NOMO-1 treated with dmso at 0.1 percent for 144 hours (cell line): ENCODE results near the gene UTP4.
"Not testable (repeated sequence)": the region's sequence is repeated elsewhere in the genome, so short reads cannot be mapped to it uniquely, and the experiment has no call there.

Source experiments
- DNase-seq: peaks from one replicate; lab custom pipeline; 2025; ENCODE audit not compliant: unreplicated experiment; lab: John Stamatoyannopoulos, UW

Gene UTP4

DNA sequence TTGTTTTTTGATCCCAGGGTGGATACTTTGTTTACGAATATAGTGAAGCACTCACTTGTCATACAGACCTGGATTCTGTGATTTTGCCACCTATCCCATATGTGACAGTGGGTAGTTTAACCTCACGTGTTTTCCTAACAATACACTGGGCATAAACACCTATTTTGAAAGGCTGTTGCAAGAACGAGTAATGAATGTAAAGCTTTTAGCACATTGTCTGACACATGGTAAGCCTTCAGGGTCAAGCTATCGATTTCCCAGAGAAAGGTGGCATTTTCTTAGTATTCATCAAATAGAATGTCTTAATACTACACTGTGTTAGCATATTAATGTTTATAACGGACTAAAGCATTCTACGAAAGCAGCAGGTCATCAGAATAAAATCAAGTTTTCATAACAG is 2.0 kb upstream of the UTP4 start:
- DNase-seq = no peak

DNA sequence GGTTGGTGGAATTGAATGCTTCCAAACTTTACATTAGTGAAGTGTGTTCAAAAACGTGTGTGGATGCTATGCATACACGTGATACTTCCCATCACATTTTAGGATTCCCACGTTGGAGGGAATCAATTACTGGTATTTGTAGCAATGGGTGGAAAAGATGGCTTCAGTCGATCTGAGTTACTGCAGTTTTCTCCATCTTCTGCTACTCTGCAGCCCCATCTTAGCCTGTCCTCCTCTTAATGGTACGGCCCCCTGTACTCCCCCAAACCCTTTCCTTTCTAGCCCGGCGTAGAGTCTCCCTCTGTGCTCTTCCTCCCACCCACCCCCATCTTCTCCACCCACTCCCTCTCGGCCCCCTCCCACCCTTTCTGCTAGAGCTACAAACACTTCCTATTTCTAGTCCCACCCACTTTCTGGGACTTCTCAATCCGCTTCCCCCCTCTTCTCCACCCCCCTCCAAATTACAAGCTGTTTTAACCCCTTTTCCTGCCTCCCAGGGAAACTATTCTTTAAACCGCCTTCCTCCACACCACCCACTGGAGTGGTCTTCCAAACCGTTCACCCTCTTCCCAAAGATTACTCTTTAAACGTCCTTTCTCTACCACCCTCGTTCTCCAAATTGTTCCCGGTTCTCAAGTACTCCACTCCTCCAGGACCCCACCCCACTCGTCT is 1.1 kb upstream of the UTP4 start:
- DNase-seq = peak; percentile 11

DNA sequence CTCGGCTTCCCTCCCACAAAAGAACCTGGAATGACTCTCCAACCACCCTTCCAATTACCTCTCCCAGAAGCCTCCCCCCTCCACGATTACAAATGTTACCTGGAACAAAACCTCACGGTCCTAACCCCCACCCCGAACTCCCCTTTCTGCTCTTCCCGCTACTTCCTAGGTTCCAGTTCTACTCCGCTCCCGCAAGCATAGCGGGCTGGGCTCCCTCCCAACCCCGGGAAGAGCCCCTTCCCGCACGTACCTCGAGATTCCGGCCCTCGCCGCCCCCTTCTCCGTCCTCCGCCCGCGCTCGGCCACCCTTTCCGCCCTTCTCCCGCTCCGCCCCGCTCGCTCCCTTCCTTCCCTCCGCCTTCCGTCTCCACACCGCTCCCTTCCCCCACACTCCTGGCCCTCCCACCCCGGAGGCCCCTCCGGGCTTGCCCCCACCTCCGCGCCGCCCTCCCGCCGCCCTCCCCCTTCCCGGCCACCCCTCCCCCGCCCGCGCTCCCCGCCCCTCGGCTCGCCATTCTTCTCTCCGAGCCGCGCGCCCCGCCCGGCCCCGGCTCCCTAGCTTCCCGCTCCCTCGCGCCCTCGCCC is 518 bp upstream of the UTP4 start:
- peak; percentile 86 for DNase-seq

DNA sequence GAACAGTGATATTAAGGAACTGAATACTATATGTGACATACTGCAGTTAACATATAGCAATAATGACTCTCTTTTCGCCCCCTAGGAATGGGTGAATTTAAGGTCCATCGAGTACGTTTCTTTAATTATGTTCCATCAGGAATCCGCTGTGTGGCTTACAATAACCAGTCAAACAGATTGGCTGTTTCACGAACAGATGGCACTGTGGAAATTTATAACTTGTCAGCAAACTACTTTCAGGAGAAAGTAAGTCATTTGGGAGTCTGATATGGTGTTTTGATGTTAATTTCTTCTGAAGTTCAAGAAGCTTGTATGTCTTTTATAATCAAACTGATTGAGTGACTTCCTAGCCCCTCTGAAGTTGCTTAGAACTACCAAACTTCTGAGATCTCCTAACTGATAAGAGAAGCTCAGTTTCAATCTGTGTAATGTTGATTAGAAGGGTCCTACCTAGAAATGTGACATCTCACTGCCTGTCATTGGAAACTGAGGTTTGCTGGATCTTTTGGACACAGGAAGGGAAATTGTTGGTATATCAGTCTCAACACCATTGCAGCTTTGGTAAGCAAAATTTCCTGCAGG is 1.0 kb downstream of the UTP4 start:
- no peak for DNase-seq

DNA sequence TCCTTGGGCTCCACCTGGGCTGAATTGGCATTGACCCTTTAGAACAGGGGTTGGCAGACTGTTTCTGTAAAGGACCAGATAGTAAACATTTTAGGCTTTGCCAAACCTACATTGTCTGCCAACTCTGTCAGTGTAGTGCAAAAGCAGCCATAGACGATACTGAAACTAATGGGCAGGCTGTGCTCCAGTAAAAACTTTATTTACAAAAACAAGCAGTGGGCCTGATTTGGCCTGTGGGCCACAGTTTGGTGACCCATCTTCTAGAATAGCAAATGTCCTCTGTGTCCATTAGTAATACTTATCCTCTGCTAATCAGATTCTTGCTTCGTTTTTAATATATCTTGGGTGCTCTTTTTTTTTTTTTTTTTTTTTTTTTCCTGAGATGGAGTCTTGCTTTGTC is 6.2 kb downstream of the UTP4 start:
- DNase-seq = no peak

DNA sequence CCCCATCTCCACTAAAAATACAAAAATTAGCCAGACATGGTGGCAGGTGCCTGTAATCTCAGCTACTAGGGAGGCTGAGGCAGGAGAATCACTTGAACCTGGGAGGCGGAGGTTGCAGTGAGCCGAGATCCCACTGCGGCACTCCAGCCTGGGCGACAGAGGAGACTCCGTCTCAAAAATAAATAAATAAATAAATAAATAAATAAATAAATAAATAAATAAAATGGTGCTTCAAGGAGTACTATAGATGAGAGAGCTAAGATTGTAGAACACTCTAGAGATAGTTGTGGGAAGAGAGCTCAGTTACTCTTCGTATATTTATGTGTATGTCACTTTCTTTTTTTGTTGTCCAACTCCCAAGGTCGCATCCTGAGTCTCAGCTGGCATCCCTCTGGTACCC is 7.0 kb downstream of the UTP4 start:
- DNase-seq = not testable (repeated sequence)

DNA sequence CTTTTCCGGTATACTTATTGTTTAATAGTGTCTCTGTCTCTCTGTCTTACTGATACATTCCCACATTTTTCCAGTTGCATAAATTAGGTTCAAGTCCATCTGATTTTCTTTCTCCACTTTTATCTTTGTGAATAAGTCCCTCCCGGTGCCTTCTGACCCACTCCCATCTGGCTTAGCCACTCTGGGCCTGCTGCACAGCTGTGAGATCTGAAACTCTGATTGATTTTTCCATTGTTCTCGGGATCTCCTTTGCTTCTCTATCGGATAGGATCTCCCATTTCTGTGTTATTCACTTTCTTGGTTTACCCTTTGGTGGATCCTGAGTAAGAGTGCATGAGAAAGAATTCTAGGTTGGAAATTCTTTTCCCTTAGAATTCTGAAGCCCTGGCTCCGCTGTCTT is 8.6 kb downstream of the UTP4 start:
- no peak for DNase-seq

DNA sequence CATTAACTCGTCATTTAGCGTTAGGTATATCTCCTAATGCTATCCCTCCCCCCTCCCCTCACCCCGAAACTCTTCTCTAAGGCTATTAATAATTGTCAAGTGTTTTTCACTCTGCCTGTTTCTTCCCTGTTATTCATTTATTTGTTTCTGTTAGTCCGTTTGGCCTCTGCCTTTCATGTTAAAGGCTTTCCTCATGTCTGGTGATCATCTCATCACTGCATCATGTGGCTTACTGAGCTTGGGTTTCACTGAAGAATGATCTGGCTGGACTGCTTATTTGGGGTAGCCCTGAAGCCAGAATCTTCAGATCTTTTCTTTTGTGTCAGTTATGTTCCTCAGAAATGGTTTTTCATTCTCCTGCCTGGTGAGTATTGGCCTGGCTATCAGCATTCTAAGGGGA is 9.5 kb downstream of the UTP4 start:
- DNase-seq = no peak

DNA sequence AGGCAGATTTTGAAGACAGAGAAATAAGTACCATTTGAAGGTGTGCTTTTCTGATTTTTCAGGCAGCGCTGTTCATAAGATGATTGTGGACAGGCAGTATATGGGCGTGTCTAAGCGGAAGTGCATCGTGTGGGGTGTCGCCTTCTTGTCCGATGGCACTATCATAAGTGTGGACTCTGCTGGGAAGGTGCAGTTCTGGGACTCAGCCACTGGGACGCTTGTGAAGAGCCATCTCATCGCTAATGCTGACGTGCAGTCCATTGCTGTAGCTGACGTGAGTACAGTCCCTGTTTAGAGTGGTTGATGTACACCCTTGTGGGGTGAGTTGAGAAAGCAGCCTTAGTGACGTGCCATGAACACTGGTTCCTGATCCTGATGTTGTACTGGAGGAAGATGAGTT is 10.7 kb downstream of the UTP4 start:
- DNase-seq = no peak

DNA sequence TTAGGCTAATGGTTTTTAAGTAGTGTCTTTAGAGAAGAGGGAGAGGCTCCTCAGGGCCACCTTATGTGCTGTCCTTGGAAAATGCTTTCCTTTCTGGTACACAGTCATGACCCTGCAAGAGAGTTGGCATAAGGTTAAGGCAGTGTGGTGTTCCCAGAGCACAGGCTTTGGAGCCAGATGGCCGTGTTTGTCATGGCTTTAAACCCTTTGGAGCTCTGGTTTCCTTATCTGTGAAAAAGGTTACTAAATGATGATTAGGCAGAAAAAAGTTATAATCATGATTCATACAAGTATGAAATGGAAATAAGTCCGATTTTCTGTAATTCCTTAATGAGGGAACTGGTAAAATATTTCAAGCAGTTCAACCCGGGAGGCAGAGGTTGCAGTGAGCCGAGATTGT is 13.2 kb downstream of the UTP4 start:
- DNase-seq = no peak

DNA sequence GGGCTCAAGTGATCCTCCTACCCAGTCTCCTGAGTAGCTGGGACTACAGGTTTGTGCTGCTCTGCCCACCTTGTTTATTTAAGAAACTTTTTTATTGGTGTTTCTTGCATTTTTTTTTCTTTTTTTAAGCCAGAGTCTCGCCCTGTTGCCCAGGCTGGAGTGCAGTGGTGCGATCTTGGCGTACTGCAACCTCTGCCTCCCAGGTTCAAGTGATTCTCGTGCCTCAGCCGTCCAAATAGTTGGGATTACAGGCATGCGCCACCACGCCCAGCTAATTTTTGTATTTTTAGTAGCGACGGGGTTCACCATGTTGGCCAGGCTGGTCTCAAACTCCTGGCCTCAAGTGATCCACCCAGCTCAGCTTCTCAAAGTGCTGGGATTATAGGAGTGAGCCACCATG is 17.2 kb downstream of the UTP4 start:
- DNase-seq = not testable (repeated sequence)

DNA sequence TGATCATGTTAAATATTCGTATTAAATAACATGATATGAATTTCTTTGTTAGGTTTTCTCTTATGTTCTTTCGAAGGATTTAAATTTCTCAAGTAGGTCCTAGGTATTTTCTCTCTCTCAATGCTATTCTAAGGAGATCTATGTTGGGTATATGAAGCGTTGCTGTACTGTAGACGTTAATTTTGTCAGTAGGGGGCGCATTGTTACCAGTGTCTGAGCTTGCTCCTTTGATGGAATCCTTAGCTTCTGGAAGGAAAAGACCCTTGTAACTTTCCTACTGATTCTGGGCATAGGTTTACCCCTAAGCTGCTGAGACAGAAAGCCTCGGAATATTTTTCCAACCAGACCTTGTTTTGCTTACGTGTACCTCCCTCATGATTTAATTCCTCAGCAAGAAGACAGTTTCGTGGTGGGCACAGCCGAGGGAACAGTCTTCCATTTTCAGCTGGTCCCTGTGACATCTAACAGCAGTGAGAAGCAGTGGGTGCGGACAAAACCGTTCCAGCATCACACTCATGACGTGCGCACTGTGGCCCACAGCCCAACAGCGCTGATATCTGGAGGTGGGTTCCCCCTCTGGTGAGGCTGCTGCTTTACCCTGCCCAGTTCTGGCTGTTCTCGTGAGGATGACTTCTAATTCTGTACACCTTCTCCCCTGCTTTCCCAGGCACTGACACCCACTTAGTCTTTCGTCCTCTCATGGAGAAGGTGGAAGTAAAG is 17.9 kb downstream of the UTP4 start:
- peak; percentile 13 for DNase-seq

DNA sequence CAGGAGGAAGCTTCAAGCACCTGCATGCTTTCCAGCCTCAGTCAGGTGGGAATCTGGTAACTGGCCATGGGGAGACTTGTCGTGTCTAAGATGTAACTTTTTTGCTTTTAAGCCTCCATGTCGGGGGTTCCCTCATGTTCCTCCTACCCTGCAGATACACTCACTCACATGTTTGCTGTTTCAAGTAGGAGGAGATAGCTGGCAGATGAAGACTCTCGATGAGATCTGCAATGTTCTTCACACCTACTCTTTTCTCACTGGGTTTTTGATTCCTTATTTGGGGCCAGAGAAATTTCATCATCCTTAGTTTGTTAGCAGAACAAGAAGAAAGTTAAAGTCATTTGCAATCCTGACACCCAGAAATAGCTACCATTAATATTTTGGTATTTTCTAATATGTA is 24.7 kb downstream of the UTP4 start:
- DNase-seq = no peak

DNA sequence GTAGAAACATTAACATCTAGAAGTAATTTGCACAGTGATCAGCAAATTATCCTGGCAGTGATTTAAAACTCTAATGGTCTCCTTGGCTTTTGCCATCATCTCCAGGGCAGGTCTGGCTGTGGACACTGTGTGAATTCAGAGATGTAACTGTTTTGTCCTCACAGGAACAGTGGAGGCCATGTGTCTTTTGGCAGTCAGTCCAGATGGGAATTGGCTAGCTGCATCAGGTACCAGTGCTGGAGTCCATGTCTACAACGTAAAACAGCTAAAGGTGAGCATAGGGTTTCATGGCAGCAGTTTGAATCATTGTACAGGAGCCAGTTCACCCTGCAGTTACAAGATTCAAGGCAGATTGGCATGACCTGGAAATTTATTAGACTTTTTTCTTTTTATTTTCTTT is 27.7 kb downstream of the UTP4 start:
- no peak for DNase-seq

DNA sequence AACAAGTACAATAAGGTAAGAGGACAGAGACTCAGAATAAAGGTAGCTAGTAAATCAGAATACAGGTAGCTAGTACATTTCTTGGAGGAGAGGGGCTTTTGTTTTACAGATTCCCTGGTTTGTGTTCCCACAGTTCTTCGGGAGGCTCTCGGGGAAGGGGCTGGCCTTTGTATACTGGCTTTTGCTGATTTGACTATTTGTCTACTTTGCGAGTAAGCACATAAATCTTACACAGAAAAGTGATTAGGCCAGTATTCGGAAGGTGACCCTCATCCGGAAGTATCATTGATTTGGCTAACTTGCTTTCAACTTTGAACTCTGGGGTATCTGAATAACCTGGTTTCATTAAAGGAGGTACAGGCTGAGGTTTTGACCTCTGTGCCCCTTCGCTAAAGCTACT is 33.1 kb downstream of the UTP4 start:
- no peak for DNase-seq

DNA sequence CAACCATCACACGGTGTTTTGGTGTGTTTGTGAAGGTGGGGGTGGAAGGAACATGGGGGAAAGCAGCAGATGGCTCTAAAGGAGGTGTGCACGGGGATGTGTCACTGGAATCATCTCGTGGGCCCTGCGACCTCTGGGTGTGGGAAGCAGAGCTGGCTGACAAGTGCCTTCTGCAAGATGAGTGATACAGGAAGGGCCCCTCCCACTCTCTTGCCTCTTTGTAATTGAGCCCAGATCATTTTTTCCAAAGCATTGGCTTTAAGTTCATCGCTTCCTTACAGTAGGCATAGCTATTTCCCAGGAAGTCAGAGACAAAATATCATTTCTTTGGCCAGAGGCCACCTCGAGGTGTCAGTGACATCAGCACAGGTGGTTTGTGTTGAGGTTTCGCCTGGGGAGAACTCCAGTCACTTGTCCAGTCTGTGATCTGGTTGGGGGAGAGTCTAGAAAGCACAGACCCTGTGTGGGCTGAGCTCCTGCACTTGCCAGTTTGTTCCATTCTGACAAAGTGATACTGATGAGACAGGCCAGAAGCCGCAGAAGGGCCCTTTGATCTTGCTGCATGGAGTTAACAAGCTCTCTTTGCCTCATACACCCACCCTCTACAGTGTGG is 33.9 kb downstream of the UTP4 start:
- DNase-seq = no peak

DNA sequence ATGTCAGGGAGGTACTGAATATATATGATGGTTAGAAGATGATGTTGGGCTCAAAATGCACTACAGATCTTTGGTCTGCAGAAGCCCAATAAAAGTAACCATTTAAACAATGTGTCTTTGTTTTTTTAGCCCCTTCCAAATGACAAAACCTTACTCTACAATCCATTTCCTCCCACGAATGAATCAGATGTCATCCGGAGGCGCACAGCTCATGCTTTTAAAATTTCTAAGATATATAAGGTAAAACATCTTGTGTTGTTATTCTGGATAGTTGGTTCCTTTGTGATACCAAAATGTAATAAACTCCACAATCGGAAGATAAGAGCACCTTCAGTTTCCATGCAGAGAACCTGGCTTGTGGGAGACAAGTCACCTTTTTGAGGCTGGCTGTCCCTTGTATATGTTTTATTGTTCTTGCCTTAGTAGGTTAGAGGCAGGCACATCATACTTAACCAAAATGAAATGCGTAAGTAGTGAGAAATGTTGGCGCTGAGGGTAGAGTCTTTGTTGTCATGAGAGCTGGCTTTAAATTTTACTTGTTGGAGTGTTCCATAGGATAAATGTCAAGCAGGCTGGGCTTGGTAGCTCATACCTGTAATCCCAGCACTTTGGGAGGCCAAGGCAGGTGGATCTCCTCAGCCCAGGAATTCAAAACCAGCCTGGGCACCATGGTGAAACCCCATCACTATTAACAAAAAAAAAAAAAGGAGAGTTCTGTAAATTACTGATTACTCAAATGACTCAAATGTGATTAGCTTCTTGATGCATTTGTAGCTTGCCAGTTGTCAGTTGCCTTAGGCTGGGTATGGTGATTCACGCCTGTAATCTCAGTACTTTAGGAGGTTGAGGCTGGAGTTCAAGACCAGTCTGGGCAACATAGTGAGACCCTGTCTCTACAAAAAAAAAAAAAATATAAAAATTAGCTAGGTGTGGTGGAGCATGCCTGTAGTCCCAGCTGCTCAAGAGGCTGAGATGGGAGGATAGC is 34.8 kb downstream of the UTP4 start:
- no peak for DNase-seq

DNA sequence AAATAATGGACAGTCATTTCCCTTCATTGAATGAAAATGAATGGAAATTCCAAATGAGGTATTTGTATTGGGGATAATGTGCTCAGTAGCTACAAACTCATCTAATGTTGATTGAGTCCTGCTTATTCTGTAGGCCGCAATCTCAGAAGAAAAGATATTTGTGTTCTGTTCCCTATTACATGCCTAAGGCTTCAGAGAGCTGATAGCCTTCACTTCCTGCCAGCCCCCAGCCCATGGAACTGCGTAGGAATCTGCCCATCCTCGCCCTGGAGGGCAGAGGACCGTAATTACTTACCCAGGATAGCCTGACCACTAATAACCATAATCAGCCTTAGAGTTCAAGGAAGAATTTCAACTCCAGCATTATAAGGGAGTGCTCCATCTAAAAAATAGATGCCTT is 36.6 kb downstream of the UTP4 start:
- no peak for DNase-seq

DNA sequence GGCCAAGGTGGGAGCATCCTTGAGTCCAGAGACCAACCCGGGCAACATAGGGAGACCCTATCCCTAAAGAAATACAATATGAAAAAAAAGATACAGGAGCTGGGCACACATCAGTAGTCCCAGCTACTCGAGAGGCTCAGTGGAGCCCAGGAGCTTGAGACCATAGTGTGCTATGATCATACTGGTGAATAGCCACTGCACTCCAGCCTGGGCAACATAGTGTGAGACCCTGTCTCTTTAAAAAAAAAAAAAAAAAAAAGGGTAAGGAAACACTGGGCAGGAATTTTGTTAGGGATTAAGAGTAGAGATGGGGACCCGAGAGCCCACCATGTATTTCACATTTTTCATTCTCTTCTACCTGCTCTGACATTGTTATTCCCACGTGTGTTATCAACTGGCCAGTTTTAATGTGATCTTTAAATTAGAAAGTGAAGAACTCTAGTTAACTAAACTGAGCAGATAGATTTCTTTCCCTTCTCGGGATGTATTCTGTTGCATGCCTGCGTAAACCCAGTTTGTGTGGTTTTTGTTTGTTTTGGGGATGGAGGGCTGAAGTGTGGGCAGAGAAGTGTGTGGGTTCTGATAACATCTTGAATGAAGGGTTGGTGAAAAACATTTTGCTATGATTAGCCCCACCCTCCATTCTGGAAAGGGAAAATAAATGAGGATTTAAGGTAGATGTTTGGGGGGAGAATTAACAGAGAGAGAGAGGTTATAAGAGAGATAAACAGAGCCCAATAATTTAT is 37.3 kb downstream of the UTP4 start:
- no peak for DNase-seq
